Keratinocyte (primary cell): ENCODE data around the gene GTF2IRD1.

Experiments used
- EZH2 ChIP-seq: IDR thresholded peaks from one replicate; pipeline ENCODE4 v1.6.1; 2012; ENCODE audit warnings: inconsistent platforms, mild to moderate bottlenecking, low read length, moderate library complexity
- TF ChIP-seq, protein P1 (sequence below), 3 experiments: IDR thresholded peaks in 1 of 3; conservative IDR thresholded peaks in 1 of 3; optimal IDR thresholded peaks in 1 of 3; 2 replicates in 2 of 3; 3 replicates in 1 of 3; pipeline versions ENCODE3 to v1.5.1; 2011; ENCODE audit warnings: low read length in 3 of 3, mild to moderate bottlenecking in 3 of 3, moderate library complexity in 2 of 3, control low read depth in 1 of 3, inconsistent platforms in 1 of 3; ENCODE audit not compliant: insufficient read depth in 2 of 3; ENCODE audit errors: extremely low read depth in 1 of 3

DNA sequence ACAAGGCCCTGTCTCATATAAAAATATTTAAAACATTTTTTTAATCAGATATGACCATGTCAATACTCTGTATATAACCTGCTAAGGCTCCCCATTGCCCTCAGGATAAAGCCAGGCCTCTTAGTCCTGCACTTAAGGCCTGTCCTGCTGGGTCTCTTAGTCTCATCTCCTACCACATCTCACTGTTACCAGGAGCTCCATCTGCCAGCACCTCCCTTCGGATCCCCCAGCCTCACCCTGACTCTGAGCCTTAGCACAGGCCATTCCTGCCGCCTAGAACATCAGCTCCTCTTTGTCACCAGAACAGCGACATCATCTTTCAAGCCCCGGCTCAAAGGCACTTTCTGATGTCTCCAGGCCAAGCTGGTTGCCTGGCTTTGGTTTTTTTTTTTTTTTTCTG is 25.7 kb upstream of the GTF2IRD1 start:
- TF ChIP-seq, protein P1, sequence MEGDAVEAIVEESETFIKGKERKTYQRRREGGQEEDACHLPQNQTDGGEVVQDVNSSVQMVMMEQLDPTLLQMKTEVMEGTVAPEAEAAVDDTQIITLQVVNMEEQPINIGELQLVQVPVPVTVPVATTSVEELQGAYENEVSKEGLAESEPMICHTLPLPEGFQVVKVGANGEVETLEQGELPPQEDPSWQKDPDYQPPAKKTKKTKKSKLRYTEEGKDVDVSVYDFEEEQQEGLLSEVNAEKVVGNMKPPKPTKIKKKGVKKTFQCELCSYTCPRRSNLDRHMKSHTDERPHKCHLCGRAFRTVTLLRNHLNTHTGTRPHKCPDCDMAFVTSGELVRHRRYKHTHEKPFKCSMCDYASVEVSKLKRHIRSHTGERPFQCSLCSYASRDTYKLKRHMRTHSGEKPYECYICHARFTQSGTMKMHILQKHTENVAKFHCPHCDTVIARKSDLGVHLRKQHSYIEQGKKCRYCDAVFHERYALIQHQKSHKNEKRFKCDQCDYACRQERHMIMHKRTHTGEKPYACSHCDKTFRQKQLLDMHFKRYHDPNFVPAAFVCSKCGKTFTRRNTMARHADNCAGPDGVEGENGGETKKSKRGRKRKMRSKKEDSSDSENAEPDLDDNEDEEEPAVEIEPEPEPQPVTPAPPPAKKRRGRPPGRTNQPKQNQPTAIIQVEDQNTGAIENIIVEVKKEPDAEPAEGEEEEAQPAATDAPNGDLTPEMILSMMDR (optimal IDR thresholded peaks at IDR 0.05 in 1 of 3, IDR thresholded peaks at IDR 0.05 in 1 of 3, conservative IDR thresholded peaks at IDR 0.05 in 1 of 3; ENCODE audit: extremely low read depth in 1 of 3, insufficient read depth in 2 of 3, low read length in 3 of 3): no peak
- no peak for TF ChIP-seq EZH2
